Panc1 (cell line): ENCODE measurements around the gene ETNK1.

Experiments used
- CTCF ChIP-seq: fragments of 450-650 bp; IDR thresholded peaks from 2 replicates; pipeline ENCODE4 v1.5.1; 2017; ENCODE audit warnings: mild to moderate bottlenecking
- POLR2AphosphoS5 ChIP-seq: IDR thresholded peaks from 2 replicates; pipeline ENCODE4 v1.6.1; 2012; ENCODE audit warnings: mild to moderate bottlenecking, low read depth, low read length, moderate library complexity

GRCh38 chr12:22662356-22662755 lies 37.4 kb downstream of the ETNK1 start:
- TF ChIP-seq CTCF (no peak), POLR2AphosphoS5 (no peak)
